K562 (cell line): ENCODE results near the gene C11orf54. TPM values are rescaled to one million over a fixed set of nuclear protein-coding genes. Genes with fewer than 3 reads are reported as not detected.

Source experiments
- ATAC-seq: fragments of 200-7000 bp; cut with Tn5 transposase; 3 replicates; pipeline ENCODE4 v1.9.1; 2020; ENCODE audit warnings: moderate library complexity
- BruUV-seq: library from RNA; stranded (reverse); fragments of 400-500 nt; replicated peaks from 2 replicates; lab custom pipeline; 2021; lab: Mats Ljungman, UMichigan
- CTCF ChIA-PET: fragments of 300-600 bp; formaldehyde crosslinking; extraction: SDS; loops from one replicate; lab custom pipeline; 2021; ENCODE audit warnings: low intra/inter-chr PET ratio; lab: Yijun Ruan, JAX
- POLR2A ChIA-PET: fragments of 300-600, 350-650 bp; sonication (Branson Sonifier 250); formaldehyde crosslinking; extraction: SDS; loops from one replicate; lab custom pipeline; 2021; ENCODE audit warnings: antibody characterized with exemption, inconsistent platforms; lab: Yijun Ruan, JAX
- DNase-seq, 4 experiments: peaks; one replicate each; pipeline versions ENCODE4 v3.0.0 to v3.0.0-alpha.2; 2011 to 2018; ENCODE audit warnings: low spot score in 3 of 4, mixed read lengths in 3 of 4; ENCODE audit errors: extremely low read depth in 1 of 4
- FAIRE-seq: peaks from 2 replicates; lab custom pipeline; 2011; peaks lifted over from hg19 to GRCh38; lab: Jason Lieb, UNC
- H2AFZ ChIP-seq: 2 replicates; pipeline ENCODE4 v1.6.0; 2011; ENCODE audit warnings: low read depth, low read length, control low read depth, inconsistent platforms
- H3K27ac ChIP-seq: fragments of 200-600 bp; 3 replicates; pipeline ENCODE4 v1.8.0; 2011; ENCODE audit warnings: low read depth, mild to moderate bottlenecking, control low read depth, inconsistent platforms, low read length, moderate library complexity, mixed read lengths; ENCODE audit errors: extremely low read depth
- H3K27me3 ChIP-seq, 2 experiments: fragments of 300-600 bp in 1 of 2; 2 replicates in 1 of 2; 3 replicates in 1 of 2; pipeline versions ENCODE4 v1.6.0 to v1.8.0; 2011; ENCODE audit warnings: inconsistent platforms in 2 of 2, low read length in 2 of 2, mild to moderate bottlenecking in 1 of 2, mixed read lengths in 1 of 2, moderate library complexity in 1 of 2; ENCODE audit not compliant: control insufficient read depth in 2 of 2, insufficient read depth in 2 of 2
- H3K36me3 ChIP-seq: fragments of 300-600 bp; 3 replicates; pipeline ENCODE4 v1.8.0; 2011; ENCODE audit warnings: mild to moderate bottlenecking, low read length, inconsistent platforms; ENCODE audit not compliant: control insufficient read depth, insufficient read depth
- H3K4me1 ChIP-seq, 2 experiments: fragments of 200-600 bp in 1 of 2; replicated peaks in 1 of 2; 2 replicates in 1 of 2; 3 replicates in 1 of 2; pipeline versions ENCODE4 v1.5.1 to v1.8.0; 2011; ENCODE audit warnings: inconsistent platforms in 2 of 2, low read length in 2 of 2, mild to moderate bottlenecking in 1 of 2, mixed read lengths in 1 of 2, moderate library complexity in 1 of 2; ENCODE audit not compliant: control insufficient read depth in 2 of 2, insufficient read depth in 2 of 2
- H3K4me2 ChIP-seq: 2 replicates; pipeline ENCODE4 v1.6.1; 2011; ENCODE audit warnings: low read length, control low read depth, inconsistent platforms, mixed read lengths; ENCODE audit not compliant: insufficient read depth
- H3K4me3 ChIP-seq: fragments of 200-600 bp; sonication (generic), shearing (Covaris generic); 2 replicates; pipeline ENCODE4 v1.5.1; 2016; ENCODE audit warnings: control low read depth, inconsistent platforms
- H3K79me2 ChIP-seq: fragments of 200-600 bp; 3 replicates; pipeline ENCODE4 v1.8.0; 2011; ENCODE audit warnings: low read length, inconsistent platforms; ENCODE audit not compliant: control insufficient read depth, insufficient read depth
- H3K9ac ChIP-seq, 2 experiments: 2 replicates each; pipeline versions ENCODE4 v1.6.0 to v1.6.1; 2011; ENCODE audit warnings: low read depth in 2 of 2, low read length in 2 of 2, control low read depth in 1 of 2, inconsistent platforms in 1 of 2, mild to moderate bottlenecking in 1 of 2, mixed read lengths in 1 of 2; ENCODE audit not compliant: insufficient read depth in 1 of 2
- H3K9me1 ChIP-seq: one replicate; pipeline ENCODE4 v1.6.0; 2011; ENCODE audit warnings: inconsistent platforms, mild to moderate bottlenecking, low read length, moderate library complexity; ENCODE audit not compliant: control insufficient read depth, insufficient read depth
- H3K9me3 ChIP-seq: replicated peaks from 2 replicates; pipeline ENCODE4 v1.5.1; 2011; ENCODE audit warnings: low read depth, low read length, inconsistent platforms; ENCODE audit not compliant: control insufficient read depth, insufficient read depth
- H4K20me1 ChIP-seq: replicated peaks from 2 replicates; pipeline ENCODE4 v1.6.1; 2011; ENCODE audit warnings: low read length, inconsistent platforms, mixed read lengths; ENCODE audit not compliant: control insufficient read depth, insufficient read depth
- CEBPB ChIP-seq: fragments of 450-650 bp; IDR thresholded peaks from 2 replicates; pipeline ENCODE4 v1.6.1; 2016; ENCODE audit warnings: missing genetic modification characterization, missing compliant biosample characterization
- CEBPG ChIP-seq, 3 experiments: fragments of 200-800 bp in 1 of 3; sonication (Bioruptor generic) in 1 of 3; sonication (generic) in 1 of 3; formaldehyde crosslinking in 1 of 3; IDR thresholded peaks in 2 of 3; conservative IDR thresholded peaks in 1 of 3; 2 replicates each; pipeline versions ENCODE4 v1.6.1 to v1.8.0; 2016 to 2022; ENCODE audit warnings: missing compliant biosample characterization in 2 of 3, missing genetic modification characterization in 2 of 3, mild to moderate bottlenecking in 1 of 3, missing genetic modification reagents in 1 of 3
- CEBPZ ChIP-seq: fragments of 150-350 bp; IDR thresholded peaks from 2 replicates; pipeline ENCODE4 v1.6.1; 2014; ENCODE audit warnings: low read depth, mild to moderate bottlenecking, low read length, borderline replicate concordance
- ETV1 ChIP-seq: fragments of 450-650 bp; conservative IDR thresholded peaks from 2 replicates; pipeline ENCODE4 v1.6.1; 2016; ENCODE audit warnings: missing genetic modification characterization, control low read depth, low read depth, missing compliant biosample characterization
- KAT8 ChIP-seq: fragments of 450-650 bp; IDR thresholded peaks from 2 replicates; pipeline ENCODE4 v1.6.1; 2016; ENCODE audit warnings: low read depth, mild to moderate bottlenecking
- KDM1A ChIP-seq, 2 experiments: fragments of 450-650 bp; IDR thresholded peaks; 2 replicates each; pipeline ENCODE4 v1.6.1; 2016; ENCODE audit warnings: mild to moderate bottlenecking in 2 of 2
- SIX5 ChIP-seq, 2 experiments: IDR thresholded peaks; 2 replicates each; pipeline ENCODE4 v1.6.1; 2011; ENCODE audit warnings: low read length in 2 of 2, borderline replicate concordance in 1 of 2, low read depth in 1 of 2, mild to moderate bottlenecking in 1 of 2, moderate library complexity in 1 of 2; ENCODE audit not compliant: insufficient read depth in 1 of 2
- SLC30A9 ChIP-seq: fragments of 250-450 bp; sonication (Bioruptor Pico); IDR thresholded peaks from 2 replicates; pipeline ENCODE4 v1.8.0; 2022; ENCODE audit warnings: mild to moderate bottlenecking, moderate library complexity
- TAF1 ChIP-seq: IDR thresholded peaks from 2 replicates; pipeline ENCODE4 v1.6.1; 2011; ENCODE audit warnings: mild to moderate bottlenecking, low read length, moderate library complexity; ENCODE audit not compliant: insufficient read depth, control insufficient read depth, severe bottlenecking; ENCODE audit errors: extremely low read depth
- ZEB2 ChIP-seq: fragments of 450-650 bp; IDR thresholded peaks from 2 replicates; pipeline ENCODE4 v1.6.1; 2016
- ZNF449 ChIP-seq: fragments of 250-450 bp; sonication (Bioruptor Pico); IDR thresholded peaks from 2 replicates; pipeline ENCODE4 v1.8.0; 2022; ENCODE audit warnings: moderate library complexity, mild to moderate bottlenecking, inconsistent platforms
- WGBS: fragments of 100-300 bp; shearing (Covaris generic); methylation state at CpG from one replicate; pipeline ENCODE4 v1.1.6; 2016; ENCODE audit warnings: low coverage, mixed read lengths; ENCODE audit not compliant: insufficient coverage; ENCODE audit errors: missing lambda C conversion rate; 5-methylcytosine and 5-hydroxymethylcytosine counted together
- in situ Hi-C: fragments of 300-500 bp; cut with MboI; formaldehyde crosslinking; loops from 4 replicates; pipeline ENCODE4 v1.15.0; 2018; ENCODE audit warnings: inconsistent platforms, mixed read lengths
- intact Hi-C: fragments of 100-400 bp; cut with micrococcal nuclease; formaldehyde crosslinking; loops from 2 replicates; pipeline ENCODE4 v1.14.2; 2022
- polyA plus RNA-seq, 8 experiments: library from polyadenylated mRNA; depleted of rRNA in 4 of 8; stranded (reverse) in 5 of 8; unstranded in 3 of 8; fragments of >200 nt; fragmentation: Nextera tagmentation in 2 of 8; fragmentation: Illumina TruSeq in 1 of 8; extraction: Ambion mirVana in 2 of 8; extraction: Trizol in 1 of 8; gene quantifications; 2 replicates each; pipeline versions ENCODE4 v1.2.1 to v1.2.3, GENCODE V29; 2011 to 2014; ENCODE audit warnings: inconsistent platforms in 1 of 8, missing spikeins in 1 of 8
- total RNA-seq, 7 experiments: library from RNA; depleted of rRNA in 6 of 7; stranded (reverse); fragments of >200 nt in 6 of 7; fragmentation: Illumina TruSeq in 2 of 7; extraction: Trizol in 2 of 7; gene quantifications; 2 replicates each; pipeline versions ENCODE4 v1.2.1 to v1.2.3, GENCODE V29; 2011 to 2021; ENCODE audit warnings: low replicate concordance in 1 of 7

C11orf54 gene
- total and polyA plus RNA-seq, 9 of the 15 experiments (the other 6 are each of a cell fraction or from before 2014, with no cell fraction given): 13.4 to 33.0 (median 23.1) TPM

GRCh38 chr11:93784145-93784934 is 42.9 kb downstream of the C11orf54 start, which contains the start of gene MED17 (continued):
- TF ChIP-seq CEBPZ (no peak), TAF1 (peak; percentile 88), SLC30A9 (no peak)
- TF ChIP-seq, all 486 proteins: peak for 127

- FAIRE-seq: no peak
- BruUV-seq: no TSS peak
- WGBS: 0% methylated on average over 13 of the region's 13 CpGs
- Histone ChIP-seq H3K4me2 (peak overlapping the region; percentile 99), H3K4me1 (peaks cover 4 to 14% of the 10 kb centered on the region in 2 experiments), H2AFZ (peak overlapping the region; percentile 97), H3K9me3 (no peaks in the 10 kb centered on the region), H3K4me3 (peak overlapping the region; percentile 98), H3K27ac (peak overlapping the region; percentile 92), H3K27me3 (no peaks in the 10 kb centered on the region), H3K9me1 (no peaks in the 10 kb centered on the region), H3K36me3 (peaks cover 40% of the 10 kb centered on the region), H3K9ac (peak overlapping the region; percentile 95 to 98), H3K79me2 (peaks cover 67% of the 10 kb centered on the region), H4K20me1 (peaks cover 10% of the 10 kb centered on the region)
- ChIA-PET CTCF (no interaction called here), POLR2A (interaction anchor here (0.6 to 1.1 kb wide), 3 partner anchors 28 to 45 kb away, joined by 5 to 8 read pairs (median 7); partner anchors contain the start of genes C11orf54 and TAF1D)
- intact Hi-C loops (loop anchor here (1.0 to 2.0 kb wide), 2 partner anchors 44 to 124 kb away; partner anchors contain the start of genes C11orf54, CEP295 and TAF1D), in situ Hi-C loops (no loop called here)
- DNase-seq: peak in 2 of 4 experiments; percentile 16 to 23
- peak; percentile 23 for ATAC-seq
- TF ChIP-seq ETV1 (tag): 0 out of 2 replicates have a peak, but pooled peaks have one; percentile 0
- no peak for TF ChIP-seq KAT8
- TF ChIP-seq CEBPB (tag): peak; percentile 64
- TF ChIP-seq ZEB2: 0 out of 2 replicates have a peak, but pooled peaks have one; percentile 38
- peak in 1 of 2 experiments; percentile 47; a peak in 1 of 4 replicates for TF ChIP-seq KDM1A (IDR thresholded peaks at IDR 0.05)
- TF ChIP-seq ZNF449: no peak
- no peak for TF ChIP-seq CEBPG (CRISPR knock-in tag; IDR thresholded peaks at IDR 0.05)
- peak; percentile 32 to 47; a peak in 2 of 4 replicates for TF ChIP-seq CEBPG (tag; conservative IDR thresholded peaks at IDR 0.05 in 1 of 2, IDR thresholded peaks at IDR 0.05 in 1 of 2)
- TF ChIP-seq SIX5 (IDR thresholded peaks at IDR 0.05; ENCODE audit: borderline replicate concordance in 1 of 2, insufficient read depth in 1 of 2, low read depth in 1 of 2, low read length in 2 of 2): no peak
Measured at GRCh38 chr11:93784935-93785360, 43.5 kb downstream of the C11orf54 start.
